WI38 (cell line): ENCODE measurements around the gene TTC19.

ENCODE experiments used
- H3K4me3 ChIP-seq: 2 replicates; pipeline ENCODE4 v1.5.1; 2011; ENCODE audit warnings: low read depth, mild to moderate bottlenecking, control low read depth, low read length
- CTCF ChIP-seq: IDR thresholded peaks from 2 replicates; pipeline ENCODE4 v1.5.1; 2012; ENCODE audit warnings: low read depth, mild to moderate bottlenecking, control low read depth, low read length

The TTC19 gene

GRCh38 chr17:16074423-16074822 lies 74.8 kb downstream of the TTC19 start:
- TF ChIP-seq CTCF: no peak
- H3K4me3 ChIP-seq: no peak overlapping the region

DNA sequence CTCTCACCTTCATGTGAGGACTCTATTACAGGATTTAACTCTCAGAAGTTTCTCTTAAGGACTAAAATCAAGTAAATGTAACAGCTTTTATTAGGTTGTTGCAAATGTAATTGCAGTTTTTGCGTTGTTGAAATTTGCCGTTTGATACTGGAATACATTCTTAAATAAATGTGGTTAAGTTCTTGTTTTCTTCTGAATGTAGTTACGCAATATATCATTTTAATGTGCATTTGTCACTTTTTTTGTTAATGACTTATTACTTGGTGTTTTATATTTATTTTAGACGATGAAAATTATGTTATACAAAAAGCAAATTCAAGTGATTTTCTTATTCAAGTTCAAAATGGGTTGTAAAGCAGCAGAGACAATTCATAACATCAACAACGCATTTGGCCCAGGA lies 76.3 kb downstream of the TTC19 start:
- TF ChIP-seq CTCF: no peak
- no peak overlapping the region for H3K4me3 ChIP-seq
